ENCODE measurements around the gene ABT1. TPM values are rescaled to one million over a fixed set of nuclear protein-coding genes. Genes with fewer than 3 reads are reported as not detected.

Gene ABT1
- total RNA-seq, 1 donor, result 11.6 TPM

- Histone ChIP-seq H3K36me3 (ENCODE audit: insufficient read depth, low read length) (no peaks in the 10 kb centered on the region), H3K4me1 (ENCODE audit: insufficient read depth, low read length) (peaks cover 18% of the 10 kb centered on the region), H3K4me3 (ENCODE audit: insufficient read depth, low read length) (peak overlapping the region; percentile 73), H3K79me2 (ENCODE audit: insufficient read depth, low read length) (no peaks in the 10 kb centered on the region), H3K4me2 (ENCODE audit: insufficient read depth, low read length) (peak overlapping the region; percentile 93), H3K27ac (ENCODE audit: low read depth, low read length) (peak overlapping the region; percentile 0), H4K20me1 (ENCODE audit: insufficient read depth, low read length) (no peaks in the 10 kb centered on the region), H3K9me3 (ENCODE audit: low read depth, low read length) (no peaks in the 10 kb centered on the region), H3K27me3 (ENCODE audit: insufficient read depth, low read length) (no peaks in the 10 kb centered on the region), H2AFZ (ENCODE audit: low read length) (peak overlapping the region; percentile 91)
- DNase-seq (ENCODE audit: insufficient read length, low spot score, missing footprints), result no peak
- no peak for TF ChIP-seq CTCF (IDR thresholded peaks at IDR 0.05; ENCODE audit: extremely low read depth, low read depth, low read length)
These were observed 41.9 kb upstream of the ABT1 start for GRCh38 chr6:26554697-26555504.

- no peaks in the 10 kb centered on the region for H3K9me3 ChIP-seq (ENCODE audit: low read depth, low read length)
- H3K4me2 ChIP-seq (ENCODE audit: insufficient read depth, low read length), result peak overlapping the region; percentile 93
- TF ChIP-seq CTCF (IDR thresholded peaks at IDR 0.05; ENCODE audit: extremely low read depth, low read depth, low read length), result no peak
- H3K79me2 ChIP-seq (ENCODE audit: insufficient read depth, low read length), result no peaks in the 10 kb centered on the region
- H3K36me3 ChIP-seq (ENCODE audit: insufficient read depth, low read length), result no peaks in the 10 kb centered on the region
- H3K4me1 ChIP-seq (ENCODE audit: insufficient read depth, low read length), result peaks cover 18% of the 10 kb centered on the region
- no peaks in the 10 kb centered on the region for H4K20me1 ChIP-seq (ENCODE audit: insufficient read depth, low read length)
- H3K4me3 ChIP-seq (ENCODE audit: insufficient read depth, low read length), result peak overlapping the region; percentile 73
- no peak for DNase-seq (ENCODE audit: insufficient read length, low spot score, missing footprints)
- no peaks in the 10 kb centered on the region for H3K27me3 ChIP-seq (ENCODE audit: insufficient read depth, low read length)
- no peak overlapping the region for H2AFZ ChIP-seq (ENCODE audit: low read length)
- H3K27ac ChIP-seq (ENCODE audit: low read depth, low read length), result no peak overlapping the region
These were observed 41.1 kb upstream of the ABT1 start for GRCh38 chr6:26555505-26556262.

- Histone ChIP-seq H3K9me3 (ENCODE audit: low read depth, low read length) (no peaks in the 10 kb centered on the region), H3K79me2 (ENCODE audit: insufficient read depth, low read length) (no peaks in the 10 kb centered on the region), H3K4me2 (ENCODE audit: insufficient read depth, low read length) (peak overlapping the region; percentile 93), H4K20me1 (ENCODE audit: insufficient read depth, low read length) (no peaks in the 10 kb centered on the region), H3K36me3 (ENCODE audit: insufficient read depth, low read length) (no peaks in the 10 kb centered on the region), H3K27ac (ENCODE audit: low read depth, low read length) (peak overlapping the region; percentile 29), H3K4me1 (ENCODE audit: insufficient read depth, low read length) (peaks cover 18% of the 10 kb centered on the region), H3K27me3 (ENCODE audit: insufficient read depth, low read length) (no peaks in the 10 kb centered on the region), H2AFZ (ENCODE audit: low read length) (no peak overlapping the region), H3K4me3 (ENCODE audit: insufficient read depth, low read length) (peak overlapping the region; percentile 13)
- DNase-seq (ENCODE audit: insufficient read length, low spot score, missing footprints), result peak; percentile 95
- no peak for TF ChIP-seq CTCF (IDR thresholded peaks at IDR 0.05; ENCODE audit: extremely low read depth, low read depth, low read length)
These were observed 40.3 kb upstream of the ABT1 start for GRCh38 chr6:26556263-26557070.

All from osteoblast (primary cell).